H1 (cell line): ENCODE measurements around the gene GFI1B.

Experiments
- BCL11A ChIP-seq, 2 experiments: IDR thresholded peaks; one replicate each; pipeline ENCODE4 v1.6.1; 2011; ENCODE audit warnings: low read depth in 2 of 2, low read length in 2 of 2, mild to moderate bottlenecking in 2 of 2
- CBX8 ChIP-seq: fragments of 300-800, 300-1000 bp; sonication (generic); IDR thresholded peaks from 2 replicates; pipeline ENCODE4 v1.7.1; 2016; ENCODE audit warnings: low read depth, low read length, borderline replicate concordance
- EP300 ChIP-seq, 2 experiments: IDR thresholded peaks; 1 replicate in 1 of 2; 2 replicates in 1 of 2; pipeline ENCODE4 v1.6.1; 2011 to 2012; ENCODE audit warnings: low read depth in 2 of 2, low read length in 2 of 2, mild to moderate bottlenecking in 2 of 2, borderline replicate concordance in 1 of 2, inconsistent platforms in 1 of 2, moderate library complexity in 1 of 2
- MAFK ChIP-seq: IDR thresholded peaks from 2 replicates; pipeline ENCODE4 v1.6.1; 2012; ENCODE audit warnings: low read depth, mild to moderate bottlenecking, improper control_type of control experiment, low read length
- POLR2A ChIP-seq, 2 experiments: IDR thresholded peaks; 1 replicate in 1 of 2; 2 replicates in 1 of 2; pipeline ENCODE4 v1.6.1; 2011; ENCODE audit warnings: low read depth in 2 of 2, low read length in 2 of 2, mild to moderate bottlenecking in 2 of 2; ENCODE audit errors: control extremely low read depth in 1 of 2
- POLR2AphosphoS5 ChIP-seq: IDR thresholded peaks from 2 replicates; pipeline ENCODE4 v1.6.1; 2011; ENCODE audit warnings: low read depth, low read length
- RAD21 ChIP-seq, 2 experiments: IDR thresholded peaks in 1 of 2; conservative IDR thresholded peaks in 1 of 2; 2 replicates each; pipeline ENCODE4 v1.6.1; 2011; ENCODE audit warnings: low read depth in 2 of 2, low read length in 2 of 2, improper control_type of control experiment in 1 of 2, inconsistent platforms in 1 of 2, mild to moderate bottlenecking in 1 of 2, moderate library complexity in 1 of 2
- SIN3A ChIP-seq, 2 experiments: IDR thresholded peaks in 1 of 2; conservative IDR thresholded peaks in 1 of 2; 2 replicates each; pipeline ENCODE4 v1.6.1; 2011 to 2012; ENCODE audit warnings: low read length in 2 of 2, improper control_type of control experiment in 1 of 2, low read depth in 1 of 2, mild to moderate bottlenecking in 1 of 2
- SP4 ChIP-seq: IDR thresholded peaks from 2 replicates; pipeline ENCODE4 v1.6.1; 2012; ENCODE audit warnings: low read length, inconsistent platforms
- SRF ChIP-seq: IDR thresholded peaks from 2 replicates; pipeline ENCODE4 v1.6.1; 2011; ENCODE audit warnings: mild to moderate bottlenecking, low read depth, low read length, moderate library complexity
- TF ChIP-seq, protein P1 (sequence below), 3 experiments: IDR thresholded peaks; 1 replicate in 2 of 3; 2 replicates in 1 of 3; pipeline versions ENCODE4 v1.5.1 to v1.6.1; 2011; ENCODE audit warnings: low read length in 3 of 3, mild to moderate bottlenecking in 3 of 3, inconsistent platforms in 2 of 3, low read depth in 1 of 3, moderate library complexity in 1 of 3; ENCODE audit not compliant: insufficient read depth in 1 of 3; ENCODE audit errors: control extremely low read depth in 1 of 3
- TF ChIP-seq, protein P2 (sequence below): fragments of 300-600 bp; sonication (generic); IDR thresholded peaks from 2 replicates; pipeline ENCODE4 v1.7.1; 2012; ENCODE audit warnings: low read length, moderate library complexity, mild to moderate bottlenecking, inconsistent platforms; ENCODE audit not compliant: insufficient replicate concordance

- TF ChIP-seq, protein P1, sequence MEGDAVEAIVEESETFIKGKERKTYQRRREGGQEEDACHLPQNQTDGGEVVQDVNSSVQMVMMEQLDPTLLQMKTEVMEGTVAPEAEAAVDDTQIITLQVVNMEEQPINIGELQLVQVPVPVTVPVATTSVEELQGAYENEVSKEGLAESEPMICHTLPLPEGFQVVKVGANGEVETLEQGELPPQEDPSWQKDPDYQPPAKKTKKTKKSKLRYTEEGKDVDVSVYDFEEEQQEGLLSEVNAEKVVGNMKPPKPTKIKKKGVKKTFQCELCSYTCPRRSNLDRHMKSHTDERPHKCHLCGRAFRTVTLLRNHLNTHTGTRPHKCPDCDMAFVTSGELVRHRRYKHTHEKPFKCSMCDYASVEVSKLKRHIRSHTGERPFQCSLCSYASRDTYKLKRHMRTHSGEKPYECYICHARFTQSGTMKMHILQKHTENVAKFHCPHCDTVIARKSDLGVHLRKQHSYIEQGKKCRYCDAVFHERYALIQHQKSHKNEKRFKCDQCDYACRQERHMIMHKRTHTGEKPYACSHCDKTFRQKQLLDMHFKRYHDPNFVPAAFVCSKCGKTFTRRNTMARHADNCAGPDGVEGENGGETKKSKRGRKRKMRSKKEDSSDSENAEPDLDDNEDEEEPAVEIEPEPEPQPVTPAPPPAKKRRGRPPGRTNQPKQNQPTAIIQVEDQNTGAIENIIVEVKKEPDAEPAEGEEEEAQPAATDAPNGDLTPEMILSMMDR (IDR thresholded peaks at IDR 0.05; ENCODE audit: control extremely low read depth in 1 of 3, insufficient read depth in 1 of 3, low read depth in 1 of 3, low read length in 3 of 3), result no peak
- no peak for TF ChIP-seq CBX8
- no peak for TF ChIP-seq POLR2AphosphoS5
- no peak for TF ChIP-seq SP4
- no peak for TF ChIP-seq BCL11A (IDR thresholded peaks at IDR 0.05; ENCODE audit: low read depth in 2 of 2, low read length in 2 of 2)
- no peak for TF ChIP-seq MAFK
- TF ChIP-seq SIN3A (conservative IDR thresholded peaks at IDR 0.05 in 1 of 2, IDR thresholded peaks at IDR 0.05 in 1 of 2; ENCODE audit: low read depth in 1 of 2, low read length in 2 of 2), result no peak
- TF ChIP-seq, protein P2, sequence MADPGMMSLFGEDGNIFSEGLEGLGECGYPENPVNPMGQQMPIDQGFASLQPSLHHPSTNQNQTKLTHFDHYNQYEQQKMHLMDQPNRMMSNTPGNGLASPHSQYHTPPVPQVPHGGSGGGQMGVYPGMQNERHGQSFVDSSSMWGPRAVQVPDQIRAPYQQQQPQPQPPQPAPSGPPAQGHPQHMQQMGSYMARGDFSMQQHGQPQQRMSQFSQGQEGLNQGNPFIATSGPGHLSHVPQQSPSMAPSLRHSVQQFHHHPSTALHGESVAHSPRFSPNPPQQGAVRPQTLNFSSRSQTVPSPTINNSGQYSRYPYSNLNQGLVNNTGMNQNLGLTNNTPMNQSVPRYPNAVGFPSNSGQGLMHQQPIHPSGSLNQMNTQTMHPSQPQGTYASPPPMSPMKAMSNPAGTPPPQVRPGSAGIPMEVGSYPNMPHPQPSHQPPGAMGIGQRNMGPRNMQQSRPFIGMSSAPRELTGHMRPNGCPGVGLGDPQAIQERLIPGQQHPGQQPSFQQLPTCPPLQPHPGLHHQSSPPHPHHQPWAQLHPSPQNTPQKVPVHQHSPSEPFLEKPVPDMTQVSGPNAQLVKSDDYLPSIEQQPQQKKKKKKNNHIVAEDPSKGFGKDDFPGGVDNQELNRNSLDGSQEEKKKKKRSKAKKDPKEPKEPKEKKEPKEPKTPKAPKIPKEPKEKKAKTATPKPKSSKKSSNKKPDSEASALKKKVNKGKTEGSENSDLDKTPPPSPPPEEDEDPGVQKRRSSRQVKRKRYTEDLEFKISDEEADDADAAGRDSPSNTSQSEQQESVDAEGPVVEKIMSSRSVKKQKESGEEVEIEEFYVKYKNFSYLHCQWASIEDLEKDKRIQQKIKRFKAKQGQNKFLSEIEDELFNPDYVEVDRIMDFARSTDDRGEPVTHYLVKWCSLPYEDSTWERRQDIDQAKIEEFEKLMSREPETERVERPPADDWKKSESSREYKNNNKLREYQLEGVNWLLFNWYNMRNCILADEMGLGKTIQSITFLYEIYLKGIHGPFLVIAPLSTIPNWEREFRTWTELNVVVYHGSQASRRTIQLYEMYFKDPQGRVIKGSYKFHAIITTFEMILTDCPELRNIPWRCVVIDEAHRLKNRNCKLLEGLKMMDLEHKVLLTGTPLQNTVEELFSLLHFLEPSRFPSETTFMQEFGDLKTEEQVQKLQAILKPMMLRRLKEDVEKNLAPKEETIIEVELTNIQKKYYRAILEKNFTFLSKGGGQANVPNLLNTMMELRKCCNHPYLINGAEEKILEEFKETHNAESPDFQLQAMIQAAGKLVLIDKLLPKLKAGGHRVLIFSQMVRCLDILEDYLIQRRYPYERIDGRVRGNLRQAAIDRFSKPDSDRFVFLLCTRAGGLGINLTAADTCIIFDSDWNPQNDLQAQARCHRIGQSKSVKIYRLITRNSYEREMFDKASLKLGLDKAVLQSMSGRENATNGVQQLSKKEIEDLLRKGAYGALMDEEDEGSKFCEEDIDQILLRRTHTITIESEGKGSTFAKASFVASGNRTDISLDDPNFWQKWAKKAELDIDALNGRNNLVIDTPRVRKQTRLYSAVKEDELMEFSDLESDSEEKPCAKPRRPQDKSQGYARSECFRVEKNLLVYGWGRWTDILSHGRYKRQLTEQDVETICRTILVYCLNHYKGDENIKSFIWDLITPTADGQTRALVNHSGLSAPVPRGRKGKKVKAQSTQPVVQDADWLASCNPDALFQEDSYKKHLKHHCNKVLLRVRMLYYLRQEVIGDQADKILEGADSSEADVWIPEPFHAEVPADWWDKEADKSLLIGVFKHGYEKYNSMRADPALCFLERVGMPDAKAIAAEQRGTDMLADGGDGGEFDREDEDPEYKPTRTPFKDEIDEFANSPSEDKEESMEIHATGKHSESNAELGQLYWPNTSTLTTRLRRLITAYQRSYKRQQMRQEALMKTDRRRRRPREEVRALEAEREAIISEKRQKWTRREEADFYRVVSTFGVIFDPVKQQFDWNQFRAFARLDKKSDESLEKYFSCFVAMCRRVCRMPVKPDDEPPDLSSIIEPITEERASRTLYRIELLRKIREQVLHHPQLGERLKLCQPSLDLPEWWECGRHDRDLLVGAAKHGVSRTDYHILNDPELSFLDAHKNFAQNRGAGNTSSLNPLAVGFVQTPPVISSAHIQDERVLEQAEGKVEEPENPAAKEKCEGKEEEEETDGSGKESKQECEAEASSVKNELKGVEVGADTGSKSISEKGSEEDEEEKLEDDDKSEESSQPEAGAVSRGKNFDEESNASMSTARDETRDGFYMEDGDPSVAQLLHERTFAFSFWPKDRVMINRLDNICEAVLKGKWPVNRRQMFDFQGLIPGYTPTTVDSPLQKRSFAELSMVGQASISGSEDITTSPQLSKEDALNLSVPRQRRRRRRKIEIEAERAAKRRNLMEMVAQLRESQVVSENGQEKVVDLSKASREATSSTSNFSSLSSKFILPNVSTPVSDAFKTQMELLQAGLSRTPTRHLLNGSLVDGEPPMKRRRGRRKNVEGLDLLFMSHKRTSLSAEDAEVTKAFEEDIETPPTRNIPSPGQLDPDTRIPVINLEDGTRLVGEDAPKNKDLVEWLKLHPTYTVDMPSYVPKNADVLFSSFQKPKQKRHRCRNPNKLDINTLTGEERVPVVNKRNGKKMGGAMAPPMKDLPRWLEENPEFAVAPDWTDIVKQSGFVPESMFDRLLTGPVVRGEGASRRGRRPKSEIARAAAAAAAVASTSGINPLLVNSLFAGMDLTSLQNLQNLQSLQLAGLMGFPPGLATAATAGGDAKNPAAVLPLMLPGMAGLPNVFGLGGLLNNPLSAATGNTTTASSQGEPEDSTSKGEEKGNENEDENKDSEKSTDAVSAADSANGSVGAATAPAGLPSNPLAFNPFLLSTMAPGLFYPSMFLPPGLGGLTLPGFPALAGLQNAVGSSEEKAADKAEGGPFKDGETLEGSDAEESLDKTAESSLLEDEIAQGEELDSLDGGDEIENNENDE, result no peak
- TF ChIP-seq POLR2A (IDR thresholded peaks at IDR 0.05; ENCODE audit: control extremely low read depth in 1 of 2, low read depth in 2 of 2, low read length in 2 of 2), result no peak
- no peak for TF ChIP-seq EP300 (IDR thresholded peaks at IDR 0.05; ENCODE audit: borderline replicate concordance in 1 of 2, low read depth in 2 of 2, low read length in 2 of 2)
- TF ChIP-seq RAD21 (IDR thresholded peaks at IDR 0.05 in 1 of 2, conservative IDR thresholded peaks at IDR 0.05 in 1 of 2; ENCODE audit: low read depth in 2 of 2, low read length in 2 of 2), result no peak
- TF ChIP-seq SRF, result no peak
Measured at GRCh38 chr9:133037775-133038515, 59.5 kb downstream of the GFI1B start.
